Stimulated activated CD4-positive, alpha-beta T cell treated with anti-CD3 and anti-CD28 coated beads, Interleukin-1b, Interleukin-23, amount 100 ng/mL, for 24 hours (primary cell): ENCODE data around the gene OTC.

Experiments used
- DNase-seq, 4 experiments: peaks; one replicate each; pipeline ENCODE4 v3.0.0-alpha.2; 2020; ENCODE audit warnings: low read depth in 4 of 4, low spot score in 1 of 4

Gene OTC

GRCh38 chrX:38465686-38466085 lies 113.3 kb downstream of the OTC start:
- no peak for DNase-seq

GRCh38 chrX:38468563-38469157 lies 116.3 kb downstream of the OTC start:
- DNase-seq, result no peak
